ENCODE measurements around the gene LRRC8D.

DNA sequence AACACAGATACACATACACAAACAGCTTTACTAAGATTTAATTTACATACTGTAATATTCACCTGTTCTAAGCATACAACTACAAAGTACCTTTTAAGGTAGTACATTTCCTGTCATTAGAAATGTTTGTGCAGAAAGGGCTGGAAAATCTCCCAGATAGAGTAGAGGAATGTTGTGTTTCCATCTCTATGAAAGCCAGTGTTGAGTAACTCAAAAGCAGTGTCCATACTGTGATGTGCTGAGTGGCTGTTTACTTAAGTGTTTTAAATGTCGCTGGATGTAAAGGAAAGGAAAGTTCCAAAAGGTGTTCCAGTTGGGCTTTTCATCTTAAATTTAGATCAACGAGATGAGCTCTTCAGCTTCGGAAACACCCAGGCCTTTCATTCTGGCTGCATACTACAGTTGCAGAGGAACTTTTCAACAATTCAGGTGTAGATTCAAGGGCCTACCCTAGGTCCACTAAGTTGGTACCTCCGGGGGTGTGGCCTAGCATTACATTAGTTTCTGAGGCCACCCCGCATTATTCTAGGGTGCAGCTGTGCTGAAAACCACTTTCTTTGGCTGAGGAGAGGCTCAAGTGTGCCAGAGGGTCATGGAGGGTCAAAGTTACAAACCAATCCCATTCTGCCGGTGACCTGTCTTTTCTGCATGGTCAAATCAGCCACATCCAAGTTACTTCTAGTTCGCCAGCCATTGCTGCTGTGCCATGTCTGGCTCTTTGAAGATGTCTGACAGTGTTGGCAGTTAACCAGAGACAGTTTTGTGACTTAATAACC is 78.1 kb downstream of the LRRC8D start:
- TF ChIP-seq MYC (IDR thresholded peaks at IDR 0.05; ENCODE audit: low read depth, low read length) (no peak), POLR2A (IDR thresholded peaks at IDR 0.05; ENCODE audit: extremely low read depth, insufficient read length) (no peak)
- TF ChIP-seq, protein P1, sequence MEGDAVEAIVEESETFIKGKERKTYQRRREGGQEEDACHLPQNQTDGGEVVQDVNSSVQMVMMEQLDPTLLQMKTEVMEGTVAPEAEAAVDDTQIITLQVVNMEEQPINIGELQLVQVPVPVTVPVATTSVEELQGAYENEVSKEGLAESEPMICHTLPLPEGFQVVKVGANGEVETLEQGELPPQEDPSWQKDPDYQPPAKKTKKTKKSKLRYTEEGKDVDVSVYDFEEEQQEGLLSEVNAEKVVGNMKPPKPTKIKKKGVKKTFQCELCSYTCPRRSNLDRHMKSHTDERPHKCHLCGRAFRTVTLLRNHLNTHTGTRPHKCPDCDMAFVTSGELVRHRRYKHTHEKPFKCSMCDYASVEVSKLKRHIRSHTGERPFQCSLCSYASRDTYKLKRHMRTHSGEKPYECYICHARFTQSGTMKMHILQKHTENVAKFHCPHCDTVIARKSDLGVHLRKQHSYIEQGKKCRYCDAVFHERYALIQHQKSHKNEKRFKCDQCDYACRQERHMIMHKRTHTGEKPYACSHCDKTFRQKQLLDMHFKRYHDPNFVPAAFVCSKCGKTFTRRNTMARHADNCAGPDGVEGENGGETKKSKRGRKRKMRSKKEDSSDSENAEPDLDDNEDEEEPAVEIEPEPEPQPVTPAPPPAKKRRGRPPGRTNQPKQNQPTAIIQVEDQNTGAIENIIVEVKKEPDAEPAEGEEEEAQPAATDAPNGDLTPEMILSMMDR (IDR thresholded peaks at IDR 0.05; ENCODE audit: low read depth, low read length): no peak
